ENCODE measurements around the gene CALCB.

The CALCB gene

GRCh38 chr11:15114501-15115475 is 41.4 kb downstream of the CALCB start, which contains the start of gene INSC:
TSS of gene INSC (plus strand) at chr11:15114923. CDS start at chr11:15149175, 34,252 bp downstream.
- no peak for FAIRE-seq
- DNase-seq (ENCODE audit: insufficient read length, low spot score): no peak

- FAIRE-seq: no peak
- no peak for DNase-seq (ENCODE audit: insufficient read length, low spot score)
These were observed 42.3 kb downstream of the CALCB start for GRCh38 chr11:15115686-15116085.

- FAIRE-seq (no peak), DNase-seq (ENCODE audit: insufficient read length, low spot score) (no peak)
These were observed 44.4 kb downstream of the CALCB start for GRCh38 chr11:15117751-15118150.

DNA sequence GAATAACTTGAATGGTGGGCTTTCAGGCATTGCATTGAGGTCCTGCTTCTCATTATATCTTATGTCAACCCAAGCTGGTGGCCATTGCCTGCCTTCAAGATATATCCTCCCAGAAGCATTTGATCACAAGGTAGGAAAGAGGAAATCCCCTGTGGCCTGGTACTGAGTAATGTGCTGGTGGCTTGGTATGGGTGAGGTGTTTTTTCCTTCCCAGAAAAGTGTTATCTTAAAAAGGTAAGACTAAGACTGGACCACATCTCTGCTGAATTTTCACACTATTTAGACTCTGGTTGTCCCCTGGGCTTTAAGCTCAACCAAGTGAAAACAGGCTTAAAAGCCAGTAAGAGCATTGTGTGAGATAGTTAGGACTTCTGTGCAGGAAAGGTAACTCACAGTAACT is 45.0 kb downstream of the CALCB start:
- no peak for DNase-seq (ENCODE audit: insufficient read length, low spot score)
- no peak for FAIRE-seq

GRCh38 chr11:15119352-15119751 is 46.0 kb downstream of the CALCB start:
- FAIRE-seq: no peak

GRCh38 chr11:15119826-15120225 is 46.4 kb downstream of the CALCB start:
- no peak for DNase-seq (ENCODE audit: insufficient read length, low spot score)
- FAIRE-seq: no peak

More at GRCh38 chr11:15119352-15119751, 46.0 kb downstream of the CALCB start:
- no peak for DNase-seq (ENCODE audit: insufficient read length, low spot score)

DNA sequence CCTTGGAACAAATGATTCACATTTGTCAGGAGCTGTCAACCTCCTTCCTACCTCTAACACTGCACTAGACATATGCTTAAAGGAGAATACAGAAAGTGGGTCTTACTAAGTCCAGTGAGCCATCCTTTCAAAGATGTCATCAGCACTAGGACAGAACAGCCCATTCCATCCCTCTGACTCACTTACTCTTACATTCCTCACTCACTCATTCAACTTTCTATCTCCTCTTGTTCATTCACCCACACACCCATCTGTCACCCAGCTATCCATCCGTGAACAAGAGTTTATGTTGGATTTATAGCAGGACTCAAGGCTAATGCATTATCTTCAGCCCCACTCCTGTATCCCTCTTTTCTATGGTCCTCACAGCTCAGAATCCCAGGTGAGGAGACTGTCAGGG is 50.5 kb downstream of the CALCB start:
- FAIRE-seq: no peak
- peak; percentile 6 for DNase-seq (ENCODE audit: insufficient read length, low spot score)

DNA sequence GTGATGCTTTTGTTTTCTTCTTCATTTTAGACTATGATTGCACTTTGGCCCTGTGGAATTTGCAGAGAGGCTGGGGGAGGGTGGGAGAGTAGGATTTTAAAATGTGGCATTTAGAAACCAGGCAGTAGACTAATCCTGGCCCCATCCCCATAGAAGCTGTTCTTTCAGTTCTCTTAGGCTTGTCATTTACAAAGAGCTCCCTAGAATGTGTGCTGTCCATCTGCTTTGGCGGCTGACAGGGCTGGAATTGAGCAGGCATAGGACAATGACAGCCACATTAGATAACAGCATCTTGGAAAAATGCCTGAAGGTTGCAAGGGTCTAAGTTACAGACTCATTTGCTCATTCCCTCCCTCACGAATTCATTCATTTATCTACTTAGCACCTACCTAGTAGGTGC is 51.1 kb downstream of the CALCB start:
- no peak for DNase-seq (ENCODE audit: insufficient read length, low spot score)
- no peak for FAIRE-seq

DNA sequence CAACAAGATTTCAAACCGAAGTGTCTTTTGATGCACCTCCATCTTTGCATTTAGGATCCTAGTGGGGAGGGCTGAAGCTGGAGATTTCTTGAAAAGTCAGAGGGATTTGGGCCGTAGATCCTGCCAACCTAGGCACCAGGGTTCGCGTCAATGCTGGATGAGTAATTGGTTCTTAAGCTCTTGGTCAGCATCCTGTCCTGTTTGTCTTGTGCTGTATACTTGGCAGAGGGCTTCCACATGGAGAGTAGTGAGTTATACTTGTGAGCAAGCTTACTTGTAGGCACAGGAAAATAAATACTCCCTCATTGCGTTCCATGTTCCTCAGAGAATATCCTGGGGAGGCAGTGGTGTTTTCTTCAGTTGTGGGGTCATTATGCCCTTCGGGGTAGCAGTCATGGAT is 53.9 kb downstream of the CALCB start:
- FAIRE-seq: no peak
- DNase-seq (ENCODE audit: insufficient read length, low spot score): no peak

Data from HTR-8/SVneo (cell line).